Endothelial cell (in vitro differentiated cells): Measurements from ENCODE around the gene EIF2B1. TPM values are rescaled to one million over a fixed set of nuclear protein-coding genes. Genes with fewer than 3 reads are reported as not detected.
A peak's percentile ranks its signal among the peaks of the same experiment; 100 is the strongest.
"Not testable (repeated sequence)": the region's sequence is repeated elsewhere in the genome, so short reads cannot be mapped to it uniquely, and the experiment has no call there.

Experiments used
- DNase-seq: peaks from one replicate; pipeline ENCODE4 v3.0.0; 2021; ENCODE audit warnings: low spot score
- H3K27ac Mint-ChIP-seq: one replicate; pipeline ENCODE4 v1.8.0; 2021; ENCODE audit warnings: mixed read lengths, inconsistent platforms; ENCODE audit not compliant: unreplicated experiment
- H3K27me3 Mint-ChIP-seq: one replicate; pipeline ENCODE4 v1.8.0; 2021; ENCODE audit warnings: mild to moderate bottlenecking, moderate library complexity, mixed read lengths, inconsistent platforms; ENCODE audit not compliant: unreplicated experiment
- H3K36me3 Mint-ChIP-seq: one replicate; pipeline ENCODE4 v1.8.0; 2021; ENCODE audit warnings: mild to moderate bottlenecking, low read depth, mixed read lengths, inconsistent platforms; ENCODE audit not compliant: unreplicated experiment
- H3K4me1 Mint-ChIP-seq: one replicate; pipeline ENCODE4 v1.8.0; 2021; ENCODE audit warnings: mild to moderate bottlenecking, mixed read lengths, inconsistent platforms; ENCODE audit not compliant: unreplicated experiment
- H3K4me3 Mint-ChIP-seq: one replicate; pipeline ENCODE4 v1.8.0; 2021; ENCODE audit warnings: mild to moderate bottlenecking, mixed read lengths, inconsistent platforms; ENCODE audit not compliant: unreplicated experiment
- H3K9me3 Mint-ChIP-seq: one replicate; pipeline ENCODE4 v1.8.0; 2021; ENCODE audit warnings: mixed read lengths, inconsistent platforms; ENCODE audit not compliant: unreplicated experiment
- total RNA-seq: library from RNA; stranded (reverse); fragmentation: NEBNext Ultra II Directional; extraction: Animal tissue kit (Norgen Biotek cat#: 25700); gene quantifications from one replicate; pipeline ENCODE4 v1.2.1, GENCODE V29; 2021; ENCODE audit not compliant: unreplicated experiment
- TF ChIP-seq, protein P1 (sequence below): fragments of 200-600 bp; sonication (generic); IDR thresholded peaks from one replicate; pipeline ENCODE4 v1.5.0; 2021; ENCODE audit warnings: antibody characterized with exemption; ENCODE audit not compliant: unreplicated experiment

The EIF2B1 gene
- total RNA-seq, 1 donor from 2014 or later = 52.0 TPM

DNA sequence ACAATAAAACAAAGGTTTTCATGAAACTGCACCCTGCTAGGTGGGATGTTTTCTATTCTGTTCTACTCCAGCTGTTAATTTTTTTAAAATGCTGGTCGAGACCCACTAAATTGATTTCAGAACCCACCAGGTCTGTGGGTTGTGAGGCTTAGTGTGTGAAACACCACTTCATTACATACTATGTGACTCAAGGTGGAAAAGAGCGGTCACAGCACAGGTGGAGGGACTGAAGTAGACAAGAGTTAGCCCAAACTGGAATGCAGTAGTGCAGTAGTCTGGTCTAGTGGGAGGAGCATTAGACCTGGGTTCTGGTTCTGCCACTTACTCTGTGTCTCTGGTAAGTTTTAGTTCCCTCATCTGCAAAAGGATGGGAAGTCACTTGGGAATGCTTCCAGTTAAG is 19.4 kb downstream of the EIF2B1 start:
- H3K9me3 Mint-ChIP-seq = no peaks in the 10 kb centered on the region
- no peak overlapping the region for H3K27ac Mint-ChIP-seq
- no peaks in the 10 kb centered on the region for H3K4me1 Mint-ChIP-seq
- H3K4me3 Mint-ChIP-seq = no peak overlapping the region
- DNase-seq = no peak
- no peaks in the 10 kb centered on the region for H3K27me3 Mint-ChIP-seq
- TF ChIP-seq, protein P1, sequence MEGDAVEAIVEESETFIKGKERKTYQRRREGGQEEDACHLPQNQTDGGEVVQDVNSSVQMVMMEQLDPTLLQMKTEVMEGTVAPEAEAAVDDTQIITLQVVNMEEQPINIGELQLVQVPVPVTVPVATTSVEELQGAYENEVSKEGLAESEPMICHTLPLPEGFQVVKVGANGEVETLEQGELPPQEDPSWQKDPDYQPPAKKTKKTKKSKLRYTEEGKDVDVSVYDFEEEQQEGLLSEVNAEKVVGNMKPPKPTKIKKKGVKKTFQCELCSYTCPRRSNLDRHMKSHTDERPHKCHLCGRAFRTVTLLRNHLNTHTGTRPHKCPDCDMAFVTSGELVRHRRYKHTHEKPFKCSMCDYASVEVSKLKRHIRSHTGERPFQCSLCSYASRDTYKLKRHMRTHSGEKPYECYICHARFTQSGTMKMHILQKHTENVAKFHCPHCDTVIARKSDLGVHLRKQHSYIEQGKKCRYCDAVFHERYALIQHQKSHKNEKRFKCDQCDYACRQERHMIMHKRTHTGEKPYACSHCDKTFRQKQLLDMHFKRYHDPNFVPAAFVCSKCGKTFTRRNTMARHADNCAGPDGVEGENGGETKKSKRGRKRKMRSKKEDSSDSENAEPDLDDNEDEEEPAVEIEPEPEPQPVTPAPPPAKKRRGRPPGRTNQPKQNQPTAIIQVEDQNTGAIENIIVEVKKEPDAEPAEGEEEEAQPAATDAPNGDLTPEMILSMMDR = no peak
- H3K36me3 Mint-ChIP-seq = peaks cover 48% of the 10 kb centered on the region

DNA sequence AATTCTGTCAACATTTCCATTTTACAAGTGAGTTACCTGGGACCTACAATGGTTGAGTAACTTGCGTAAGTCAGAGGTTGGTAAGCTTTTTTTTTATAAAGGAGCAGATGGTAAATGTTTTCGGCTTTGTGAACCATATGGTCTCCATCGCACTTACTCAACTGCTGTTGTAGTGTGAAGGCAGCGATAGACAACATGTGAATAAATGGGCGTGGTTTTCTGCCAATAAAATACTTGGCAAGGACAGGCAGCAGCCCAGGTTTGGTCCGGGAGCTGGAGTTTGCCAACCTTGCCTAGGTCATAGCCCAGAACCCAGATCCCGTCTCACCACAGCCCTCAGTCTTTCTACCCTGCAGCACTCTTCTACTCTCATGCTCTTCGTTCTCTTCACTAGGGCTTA is 25.3 kb downstream of the EIF2B1 start:
- no peaks in the 10 kb centered on the region for H3K27me3 Mint-ChIP-seq
- no peak for DNase-seq
- TF ChIP-seq, protein P1 = no peak
- H3K4me3 Mint-ChIP-seq = peak overlapping the region; percentile 27
- no peaks in the 10 kb centered on the region for H3K4me1 Mint-ChIP-seq
- no peak overlapping the region for H3K27ac Mint-ChIP-seq
- no peaks in the 10 kb centered on the region for H3K9me3 Mint-ChIP-seq
- peaks cover 43% of the 10 kb centered on the region for H3K36me3 Mint-ChIP-seq

DNA sequence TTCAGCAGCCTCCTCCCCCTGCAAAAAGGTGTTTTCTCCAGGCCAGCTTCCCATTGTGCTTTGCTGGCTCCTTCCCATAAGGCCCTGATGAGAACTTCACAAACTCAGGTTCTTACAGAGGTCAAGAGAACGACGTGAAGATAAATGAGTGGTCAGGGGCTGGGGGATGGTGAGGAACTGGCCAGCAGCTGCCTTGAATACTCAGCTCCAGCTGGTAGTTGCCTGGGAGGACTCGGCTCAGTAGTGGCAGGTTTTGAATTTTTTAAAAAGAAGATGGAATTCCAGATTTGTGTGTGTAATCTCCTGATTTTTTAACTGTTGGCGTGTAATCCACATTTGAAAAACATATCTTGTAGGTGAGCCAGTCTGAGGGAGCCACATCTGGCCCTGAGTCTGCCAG is 25.7 kb downstream of the EIF2B1 start:
- DNase-seq = no peak
- Mint-ChIP-seq H3K36me3 (peaks cover 42% of the 10 kb centered on the region), H3K27ac (no peak overlapping the region), H3K4me3 (no peak overlapping the region), H3K27me3 (peaks cover 4% of the 10 kb centered on the region), H3K9me3 (no peaks in the 10 kb centered on the region), H3K4me1 (peaks cover 4% of the 10 kb centered on the region)
- TF ChIP-seq, protein P1 = no peak

DNA sequence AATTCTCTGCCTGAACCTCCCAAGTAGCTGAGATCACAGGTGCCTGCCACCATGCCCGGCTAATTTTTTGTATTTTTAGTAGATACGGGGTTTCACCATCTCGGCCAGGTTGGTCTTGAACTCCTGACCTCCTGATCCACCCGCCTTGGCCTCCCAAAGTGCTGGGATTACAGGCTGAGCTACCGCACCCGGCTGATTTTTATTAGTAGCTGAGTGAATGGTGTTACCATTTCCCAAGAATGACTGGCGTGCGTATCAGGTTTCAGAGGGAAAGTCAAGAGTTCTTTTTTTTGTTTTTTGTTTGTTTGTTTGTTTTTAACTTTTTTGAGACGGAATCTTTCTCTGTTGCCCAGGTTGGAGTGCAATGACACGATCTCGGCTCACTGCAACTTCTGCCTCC is 30.0 kb downstream of the EIF2B1 start:
- H3K27ac Mint-ChIP-seq, H3K9me3 Mint-ChIP-seq, H3K4me3 Mint-ChIP-seq, DNase-seq: not testable (repeated sequence)
- peaks cover 11% of the 10 kb centered on the region for H3K27me3 Mint-ChIP-seq
- H3K4me1 Mint-ChIP-seq = peaks cover 11% of the 10 kb centered on the region
- peaks cover 27% of the 10 kb centered on the region for H3K36me3 Mint-ChIP-seq

DNA sequence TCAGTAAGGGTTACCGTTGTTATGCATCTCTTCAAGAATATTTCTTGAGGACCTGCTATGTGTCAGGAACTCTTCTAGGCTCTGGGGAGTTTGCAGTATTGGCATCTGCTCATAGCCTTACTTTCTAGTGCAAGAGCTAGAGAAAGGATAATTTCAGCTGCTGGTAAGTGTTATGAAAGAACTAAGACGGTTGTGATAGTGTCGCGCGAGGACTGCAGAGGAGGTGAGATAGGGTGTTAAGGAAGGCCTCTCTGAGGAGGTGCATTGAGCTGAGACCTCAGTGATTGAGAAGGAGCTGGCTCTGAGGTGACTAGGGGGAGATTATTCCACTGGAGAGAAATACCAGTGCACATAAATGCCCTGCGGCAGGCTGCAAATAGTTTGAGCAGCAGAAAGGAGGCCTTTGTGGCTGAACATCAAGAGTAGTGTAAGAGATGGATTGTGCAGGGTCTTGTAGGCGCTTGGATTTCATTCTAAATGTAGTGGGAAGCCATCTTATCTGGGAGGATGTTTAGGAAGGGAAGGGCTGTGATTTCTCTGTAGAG is 30.8 kb downstream of the EIF2B1 start:
- Mint-ChIP-seq H3K9me3 (no peaks in the 10 kb centered on the region), H3K36me3 (peaks cover 19% of the 10 kb centered on the region), H3K27me3 (peaks cover 11% of the 10 kb centered on the region), H3K4me1 (peaks cover 11% of the 10 kb centered on the region), H3K4me3 (peak overlapping the region; percentile 97), H3K27ac (peak overlapping the region; percentile 82)
- no peak for DNase-seq
- TF ChIP-seq, protein P1 = no peak
